Measurements from ENCODE around the gene BCAT1.
"Not testable (repeated sequence)": the region's sequence is repeated elsewhere in the genome, so short reads cannot be mapped to it uniquely, and the experiment has no call there.

Gene BCAT1

DNA sequence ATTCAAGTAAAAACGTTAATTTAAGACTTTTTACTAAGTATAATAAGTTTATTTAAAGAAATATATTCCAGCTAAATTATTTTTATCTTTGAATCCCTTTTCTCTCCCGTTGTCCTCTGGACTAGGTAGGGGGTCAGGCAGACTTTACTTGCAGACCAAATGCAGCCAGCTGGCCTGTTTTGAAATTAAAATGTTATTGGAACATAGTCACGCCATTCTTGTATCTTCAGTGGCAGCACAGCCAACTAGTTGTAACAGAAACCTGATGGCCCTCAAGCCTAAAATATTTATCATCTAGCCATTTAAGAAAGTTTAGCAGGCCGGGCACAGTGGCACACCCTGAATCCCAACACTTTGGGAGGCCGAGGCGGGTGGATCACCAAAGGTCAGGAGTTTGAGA is 52.7 kb downstream of the BCAT1 start:
- no peak for FAIRE-seq

DNA sequence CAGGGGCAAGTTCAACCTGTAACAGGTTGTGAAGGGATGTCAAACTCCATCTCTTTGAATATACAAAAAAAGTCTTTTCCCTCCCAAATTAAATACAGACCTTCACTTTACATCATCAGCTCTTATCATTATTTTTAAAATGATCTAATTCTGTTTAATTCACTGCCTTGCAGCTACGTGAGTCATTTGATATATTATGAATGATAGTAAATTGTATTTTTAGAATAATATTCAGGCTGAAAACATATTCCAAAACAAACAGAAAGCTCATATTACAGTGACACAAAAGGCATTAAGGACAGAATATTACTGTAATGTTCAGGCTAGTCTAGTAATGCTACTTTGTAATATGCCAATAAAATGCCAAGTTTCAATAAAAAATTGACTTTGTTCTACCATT is 53.3 kb downstream of the BCAT1 start:
- FAIRE-seq, result no peak

DNA sequence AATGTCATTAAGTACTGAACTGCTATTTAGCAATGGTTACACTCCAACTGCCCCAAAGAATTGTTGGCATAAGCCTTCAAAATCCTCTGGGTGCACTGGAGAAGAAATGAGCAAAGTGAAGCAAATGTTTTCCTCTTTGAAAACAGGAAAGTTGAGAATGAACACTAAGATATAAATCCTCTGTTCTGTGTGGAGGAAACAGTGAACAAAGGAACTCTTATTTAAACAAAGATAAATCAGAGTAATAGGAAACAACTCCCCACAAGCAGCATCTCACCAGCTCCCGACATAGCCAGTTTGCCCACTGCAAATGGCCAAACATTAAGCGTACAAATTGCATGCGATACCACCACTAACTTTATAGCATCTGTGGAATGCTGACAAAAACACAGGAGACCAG is 54.0 kb downstream of the BCAT1 start:
- no peak for FAIRE-seq

DNA sequence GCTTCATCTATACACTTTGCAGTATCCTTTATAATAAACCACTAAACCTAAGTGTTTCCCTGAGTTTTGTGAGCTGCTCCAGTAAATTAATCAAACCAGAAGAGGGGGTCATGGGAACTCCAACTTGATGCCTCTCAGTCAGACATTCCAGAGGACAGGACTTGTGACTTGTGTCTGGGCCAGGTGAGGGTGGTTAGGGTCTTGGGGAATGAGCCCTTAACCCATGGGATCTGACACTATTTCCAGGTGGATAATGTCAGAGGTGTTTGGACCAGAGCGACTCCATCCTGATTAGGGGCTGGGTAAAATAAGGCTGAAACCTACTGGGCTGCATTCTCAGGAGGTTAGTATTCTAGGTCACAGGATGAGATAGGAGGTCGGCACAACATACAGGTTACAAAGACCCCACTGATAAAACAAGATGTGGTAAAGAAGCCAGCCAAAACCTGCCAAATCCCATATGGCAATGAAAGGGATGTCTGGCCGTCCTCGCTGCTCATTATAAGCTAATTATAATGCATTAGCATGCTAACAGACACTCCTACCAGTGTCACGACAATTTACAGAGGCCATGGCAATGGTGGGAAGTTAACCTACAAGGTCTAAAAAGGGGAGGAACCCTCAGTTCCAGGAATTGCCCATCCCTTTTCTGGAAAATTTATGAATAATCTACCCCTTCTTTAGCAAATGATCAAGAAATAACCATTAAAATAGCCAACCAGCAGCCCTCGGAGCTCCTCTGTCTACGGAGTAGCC is 58.7 kb downstream of the BCAT1 start:
- FAIRE-seq, result no peak

DNA sequence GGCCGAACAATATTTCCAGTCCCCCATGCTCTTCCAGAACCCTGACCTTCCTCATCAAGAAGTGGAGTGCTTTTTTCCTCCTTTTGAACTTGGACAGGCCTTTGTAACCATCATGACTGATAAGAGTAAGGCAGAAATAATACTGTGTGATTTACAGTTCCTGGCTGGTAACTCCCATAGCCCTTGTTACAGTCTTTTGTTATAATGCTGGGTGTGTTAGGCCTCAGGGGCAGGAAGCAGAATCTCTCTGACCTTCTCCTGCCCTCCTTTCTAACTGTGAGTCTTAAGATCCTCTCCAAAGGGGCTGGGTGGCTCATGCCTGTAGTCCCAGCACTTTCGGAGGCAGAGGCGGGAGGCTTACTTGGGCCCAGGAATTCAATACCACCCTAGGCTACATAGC is 59.5 kb downstream of the BCAT1 start:
- FAIRE-seq, result no peak

DNA sequence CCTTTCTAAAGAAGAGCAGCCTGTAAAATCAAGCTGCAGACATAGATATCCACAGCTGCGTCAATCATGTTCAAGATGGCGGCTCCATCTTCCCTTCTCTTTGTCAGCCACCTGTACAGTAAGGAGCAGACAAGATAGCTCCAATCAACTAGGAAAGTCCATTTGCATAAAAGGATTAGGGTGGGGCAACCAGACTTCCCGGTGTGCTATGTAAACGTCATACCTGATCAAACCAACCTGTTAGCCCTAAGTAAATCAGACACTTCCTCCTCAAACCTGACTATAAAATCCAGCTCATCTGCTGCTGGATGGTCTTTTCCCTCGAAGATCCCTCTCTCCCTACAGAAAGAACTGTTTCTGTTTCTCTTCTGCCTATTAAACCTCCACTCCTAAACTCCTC is 60.1 kb downstream of the BCAT1 start:
- FAIRE-seq, result no peak

DNA sequence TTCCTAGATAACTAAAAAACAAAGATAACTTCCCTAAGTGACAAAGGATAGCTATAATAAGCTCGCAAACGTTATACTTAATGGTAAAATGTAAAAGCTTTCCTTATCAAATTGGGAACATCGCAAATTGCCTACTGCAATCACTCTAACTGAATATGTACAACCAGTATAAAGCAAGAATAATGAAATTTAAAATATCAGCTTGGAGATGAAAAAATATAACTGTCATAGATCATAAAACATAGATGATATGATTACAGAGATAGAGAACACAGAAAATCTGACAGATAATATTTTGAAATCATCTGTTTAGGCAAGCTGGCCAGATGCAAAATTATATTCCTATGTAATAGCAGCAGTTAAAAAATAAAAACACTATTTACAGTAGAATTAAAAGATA is 64.0 kb downstream of the BCAT1 start:
- no peak for FAIRE-seq

DNA sequence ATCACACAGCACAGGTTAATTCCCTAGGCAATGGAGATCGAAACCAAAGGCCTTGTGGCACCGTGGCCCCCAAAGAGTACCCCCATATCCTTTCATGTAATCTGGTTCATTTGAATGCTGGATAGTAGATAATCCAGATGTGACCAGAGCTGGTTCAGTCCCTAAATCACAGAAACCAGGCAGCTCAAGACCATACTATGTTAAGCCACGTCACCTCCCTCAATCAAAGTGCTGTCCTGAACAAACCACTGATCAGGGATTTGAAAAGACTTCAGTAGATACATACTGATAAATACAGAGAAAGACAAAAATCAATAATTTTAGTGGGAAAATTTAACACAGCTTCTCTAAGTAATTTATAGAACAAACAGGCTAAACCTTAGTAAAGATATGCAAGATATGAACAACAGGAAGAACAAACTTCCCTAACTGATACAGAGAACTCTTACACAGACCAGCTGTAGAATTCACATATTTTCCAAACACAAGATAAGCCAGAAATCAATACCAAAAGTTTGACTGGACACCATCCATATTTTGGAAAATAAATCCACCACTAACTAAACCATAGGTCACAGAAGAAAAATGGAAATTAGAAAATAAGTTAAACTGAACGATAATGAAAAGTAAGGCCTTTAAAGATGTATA is 67.1 kb downstream of the BCAT1 start:
- FAIRE-seq, result no peak

DNA sequence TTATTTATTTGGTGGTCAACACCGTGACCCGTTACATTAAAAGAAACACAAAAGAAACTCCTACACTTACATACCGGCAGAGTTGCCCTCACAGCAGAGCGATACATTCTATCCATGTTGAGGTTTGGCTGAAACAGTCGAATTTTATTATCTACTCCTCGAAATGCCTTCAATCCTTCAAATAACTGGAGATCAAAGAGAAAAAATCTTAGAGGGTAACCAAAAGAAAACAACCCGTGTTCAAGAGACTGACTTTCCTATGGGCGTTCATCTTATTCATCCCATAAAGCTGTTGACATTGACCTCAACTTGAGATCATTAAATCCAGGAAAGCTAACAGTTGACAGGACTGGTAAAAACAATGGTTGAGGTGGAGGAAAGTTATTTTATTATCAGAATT is 67.7 kb downstream of the BCAT1 start:
- no peak for FAIRE-seq

DNA sequence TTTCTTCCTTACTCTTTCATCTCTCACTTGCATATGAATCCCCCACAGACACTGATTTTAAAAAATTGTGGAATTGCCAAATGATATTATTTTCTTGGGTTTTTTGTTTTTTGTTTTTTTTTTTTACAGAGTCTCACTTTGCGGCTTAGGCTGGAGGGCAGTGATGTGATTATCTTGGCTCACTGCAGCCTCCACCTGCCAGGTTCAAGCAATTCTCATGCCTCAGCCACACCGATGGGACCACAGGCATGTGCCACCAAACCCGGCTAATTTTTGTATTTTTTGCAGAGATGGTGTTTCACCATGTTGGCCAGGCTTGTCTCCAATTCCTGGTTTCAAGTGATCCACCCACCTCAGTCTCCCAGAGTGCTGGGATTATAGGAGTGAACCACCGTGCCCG is 68.2 kb downstream of the BCAT1 start:
- FAIRE-seq, result no peak

DNA sequence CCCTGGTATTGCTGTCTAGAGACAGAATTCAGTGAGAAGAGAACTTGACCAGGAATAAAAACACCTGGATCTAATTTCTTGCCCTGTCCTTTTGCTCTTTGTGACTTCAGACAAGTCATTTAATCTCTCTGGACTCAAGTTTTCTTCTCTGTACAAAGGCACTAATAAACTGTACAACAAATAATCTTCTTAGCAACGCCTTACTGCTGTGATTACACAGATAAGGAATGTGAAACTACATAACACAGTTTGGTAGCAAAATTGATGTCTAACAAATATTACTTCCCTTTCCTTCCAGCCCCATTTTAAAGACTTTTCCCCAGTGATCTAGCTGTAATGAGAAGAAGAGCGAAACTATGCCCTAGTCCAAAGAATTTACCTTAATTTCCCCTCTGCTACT is 69.3 kb downstream of the BCAT1 start:
- no peak for FAIRE-seq

DNA sequence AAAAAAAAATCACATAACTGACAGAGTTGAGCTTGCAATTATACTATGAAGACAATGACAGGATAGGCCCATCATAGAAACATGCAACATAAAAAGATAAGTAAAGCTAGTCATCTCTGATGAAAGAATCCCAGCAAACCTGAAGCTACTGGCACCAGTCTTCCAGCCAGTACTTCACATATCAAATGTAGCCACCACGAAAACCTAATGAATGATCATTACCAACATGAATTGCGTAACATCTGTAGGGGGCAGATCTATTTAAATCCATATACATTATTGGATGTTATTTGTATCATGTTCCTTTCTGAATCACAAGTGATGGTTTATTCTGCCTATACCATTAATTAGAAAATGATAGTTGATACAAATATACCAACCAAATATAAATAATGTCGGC is 73.9 kb downstream of the BCAT1 start:
- FAIRE-seq, result no peak

DNA sequence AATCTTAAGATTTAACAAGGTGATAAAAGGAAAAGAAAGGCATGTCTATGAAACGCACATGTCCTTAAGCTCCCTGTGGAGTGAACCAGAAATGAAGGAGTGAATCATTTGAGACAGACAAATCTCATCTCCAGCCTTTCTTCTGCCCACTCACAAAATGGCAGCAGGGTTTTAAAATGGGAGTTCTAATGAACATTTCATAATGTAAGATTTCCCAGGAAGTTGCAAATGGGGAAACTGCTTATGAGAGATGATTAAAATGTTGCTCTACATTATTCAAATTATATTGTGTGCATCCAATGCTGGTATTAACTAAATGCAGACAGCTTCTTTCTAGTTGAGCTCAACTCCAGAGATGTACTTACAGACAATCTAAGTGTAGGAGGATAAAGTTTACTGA is 76.7 kb downstream of the BCAT1 start:
- no peak for FAIRE-seq

DNA sequence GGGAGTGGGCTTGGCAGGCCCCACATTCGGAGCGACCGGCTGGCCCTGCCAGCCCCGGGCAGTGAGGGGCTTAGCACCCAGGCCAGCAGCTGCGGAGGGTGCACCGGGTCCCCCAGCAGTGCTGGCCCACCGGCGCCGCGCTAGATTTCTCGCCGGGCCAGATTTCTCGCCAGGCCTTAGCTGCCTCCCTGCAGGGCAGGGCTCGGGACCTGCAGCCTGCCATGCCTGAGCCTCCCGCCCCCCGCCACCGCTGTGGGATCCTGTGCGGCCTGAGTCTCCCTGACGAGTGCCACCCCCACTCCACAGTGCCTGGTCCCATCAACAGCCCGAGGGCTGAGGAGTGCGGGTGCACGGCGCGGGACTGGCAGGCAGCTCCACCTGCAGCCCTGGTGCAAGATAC is 82.8 kb downstream of the BCAT1 start:
- FAIRE-seq, result not testable (repeated sequence)

DNA sequence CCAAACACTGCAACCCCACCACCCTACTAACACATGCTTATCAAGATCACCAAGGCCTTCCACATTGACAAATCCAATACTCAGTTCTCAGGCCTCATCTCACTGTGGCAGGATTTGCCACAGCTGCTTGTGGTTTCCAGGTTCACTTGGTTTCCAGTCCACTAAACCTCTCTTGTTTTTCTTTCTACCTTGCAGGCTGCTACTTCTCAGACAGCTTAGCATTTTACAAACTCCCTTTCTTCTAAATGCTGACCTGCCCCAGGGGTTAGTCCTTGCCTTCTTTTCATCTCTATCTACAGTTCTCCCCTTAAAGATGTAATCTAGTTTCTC is 84.1 kb downstream of the BCAT1 start:
- no peak for FAIRE-seq

DNA sequence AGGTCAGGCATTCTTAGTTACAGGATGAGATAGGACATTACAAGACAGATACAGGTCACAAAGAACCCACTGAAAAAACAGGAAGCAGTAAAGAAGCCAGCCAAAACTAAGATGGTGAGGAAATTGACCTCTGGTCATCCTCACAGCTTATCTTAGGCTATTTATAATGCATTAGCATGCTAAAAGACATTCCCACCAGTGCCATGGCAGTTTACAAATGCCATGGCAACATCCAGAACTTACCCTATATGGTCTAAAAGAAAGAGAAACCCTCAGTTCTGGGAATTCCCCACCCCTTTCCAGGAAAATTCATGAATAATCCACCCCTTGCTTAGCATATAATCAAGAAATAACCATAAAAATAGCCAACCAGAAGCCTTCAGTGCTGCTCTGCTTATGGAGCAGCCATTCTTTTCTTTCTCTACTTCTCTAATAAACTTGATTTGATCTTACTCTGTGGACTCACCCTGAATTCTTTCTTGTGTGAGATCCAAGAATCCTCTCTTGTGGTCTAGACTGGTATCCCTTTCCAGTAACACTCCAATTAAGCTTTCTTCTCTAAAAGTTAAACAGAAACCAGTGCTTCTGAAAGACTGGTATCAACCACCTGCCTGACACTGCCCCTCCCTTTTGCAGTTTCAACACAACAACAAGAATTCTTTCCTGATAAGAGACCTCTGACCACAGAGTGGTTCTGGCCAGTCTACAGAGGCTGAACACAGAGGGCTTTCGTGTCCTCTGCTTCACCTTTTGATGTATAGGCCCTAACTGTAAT is 86.9 kb downstream of the BCAT1 start:
- FAIRE-seq, result no peak

DNA sequence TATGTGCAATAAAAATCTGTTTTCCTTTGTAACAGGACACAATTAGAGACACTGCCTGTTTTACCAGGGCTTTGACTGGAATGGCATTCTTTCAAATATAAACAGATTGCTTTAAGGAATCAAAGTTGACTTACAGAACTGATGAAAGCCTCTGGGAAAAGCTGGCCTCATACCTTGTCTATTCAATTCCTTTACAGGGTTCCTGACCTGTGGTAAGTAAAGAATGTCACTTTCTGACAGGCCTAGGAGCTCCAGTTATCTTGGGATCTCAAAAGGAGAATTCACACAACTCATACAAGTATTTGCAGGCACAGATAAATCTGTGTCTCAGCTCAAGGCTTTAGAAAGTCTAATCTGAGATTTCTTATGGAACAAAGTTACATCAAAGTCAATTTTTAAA is 88.4 kb downstream of the BCAT1 start:
- FAIRE-seq, result no peak

DNA sequence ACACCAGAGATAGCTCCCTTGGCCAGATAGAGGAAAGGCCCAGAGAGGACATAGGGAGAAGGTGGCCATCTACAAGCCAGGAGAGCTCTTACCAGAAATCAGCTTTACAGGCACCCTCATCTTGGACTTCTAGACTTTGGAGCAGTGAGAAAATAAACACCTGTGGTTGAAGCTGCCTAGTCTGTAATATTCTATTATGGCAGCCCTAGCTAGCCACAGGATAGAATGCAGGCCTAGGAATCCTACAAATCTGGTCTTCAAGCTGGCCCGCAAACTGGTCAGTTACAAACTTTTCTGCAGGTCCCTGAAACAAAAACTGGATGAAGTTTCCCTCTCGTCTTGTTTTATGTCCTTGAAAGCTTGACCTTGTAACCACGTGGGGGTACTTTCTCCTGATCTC is 92.4 kb downstream of the BCAT1 start:
- no peak for FAIRE-seq

DNA sequence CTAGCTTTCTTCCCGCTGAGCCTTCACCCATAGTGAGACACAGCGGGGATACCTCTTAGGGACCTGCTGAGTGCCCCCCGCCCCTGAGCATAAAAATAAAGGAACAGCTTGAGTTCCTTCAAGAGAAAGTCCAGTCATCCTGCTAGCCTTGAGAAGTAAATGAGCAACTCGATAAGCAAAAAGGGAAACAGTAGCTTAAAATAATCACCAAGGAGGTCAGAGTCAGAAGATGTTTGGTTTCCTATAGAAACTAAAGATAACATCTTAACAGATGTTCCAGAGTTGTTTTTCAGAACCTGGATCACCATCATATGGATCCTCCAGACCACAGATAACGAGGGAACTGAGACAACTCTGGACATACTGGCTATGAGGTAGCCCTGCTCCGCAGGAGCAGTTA is 94.0 kb downstream of the BCAT1 start:
- no peak for FAIRE-seq

DNA sequence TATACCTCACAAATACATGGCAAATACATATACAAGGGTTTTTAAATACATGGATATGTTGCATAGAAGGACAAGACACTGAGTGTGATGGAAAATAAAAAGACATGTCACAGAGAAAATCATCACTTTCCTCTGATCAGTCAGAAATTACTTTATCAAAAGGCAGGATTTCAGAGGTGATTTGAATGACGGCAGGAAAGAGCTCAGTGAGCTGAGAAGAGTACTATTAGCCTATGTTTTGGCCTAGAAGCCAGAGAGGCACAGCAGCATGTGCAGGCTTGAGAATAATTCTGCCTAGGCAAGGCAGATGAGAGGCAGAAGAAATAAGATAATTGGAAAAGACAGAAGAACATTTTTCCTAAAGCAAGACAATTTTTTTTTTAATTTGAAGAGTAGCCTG is 94.9 kb downstream of the BCAT1 start:
- no peak for FAIRE-seq

DNA sequence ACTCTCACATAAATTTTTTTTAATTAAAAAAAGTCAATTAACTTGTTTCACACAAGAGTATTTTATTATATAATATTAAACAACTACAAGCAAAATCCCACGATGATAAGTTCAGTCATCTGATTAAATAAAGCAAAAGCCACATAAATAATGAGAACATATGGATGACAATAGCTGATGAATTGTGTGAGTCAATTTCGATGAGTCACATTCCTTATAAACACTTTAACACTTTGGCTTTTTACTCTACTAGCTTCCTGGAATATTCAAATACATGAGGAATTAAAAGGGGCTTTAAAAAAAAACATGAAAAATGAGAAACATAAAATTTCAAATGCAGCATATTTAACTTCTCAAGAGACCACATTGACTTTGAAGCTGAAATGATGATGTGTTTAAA is 95.3 kb downstream of the BCAT1 start:
- no peak for FAIRE-seq

DNA sequence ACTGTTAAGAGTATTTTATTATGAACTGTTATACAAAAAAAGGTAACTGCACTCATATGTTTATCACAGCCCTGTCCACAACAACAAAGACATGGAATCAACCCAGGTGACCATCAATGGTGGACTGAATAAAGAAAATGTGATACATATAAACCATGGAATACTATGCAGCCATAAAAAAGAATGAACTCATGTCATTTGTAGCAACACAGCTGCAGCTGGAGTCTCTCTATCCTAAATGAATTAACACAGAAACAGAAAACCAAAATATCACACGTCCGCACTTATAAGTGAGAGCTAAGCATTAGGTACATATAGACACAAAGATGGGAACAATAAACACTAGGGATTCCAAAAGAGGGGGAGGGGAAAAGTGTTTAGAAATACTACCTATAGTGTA is 95.8 kb downstream of the BCAT1 start:
- no peak for FAIRE-seq

DNA sequence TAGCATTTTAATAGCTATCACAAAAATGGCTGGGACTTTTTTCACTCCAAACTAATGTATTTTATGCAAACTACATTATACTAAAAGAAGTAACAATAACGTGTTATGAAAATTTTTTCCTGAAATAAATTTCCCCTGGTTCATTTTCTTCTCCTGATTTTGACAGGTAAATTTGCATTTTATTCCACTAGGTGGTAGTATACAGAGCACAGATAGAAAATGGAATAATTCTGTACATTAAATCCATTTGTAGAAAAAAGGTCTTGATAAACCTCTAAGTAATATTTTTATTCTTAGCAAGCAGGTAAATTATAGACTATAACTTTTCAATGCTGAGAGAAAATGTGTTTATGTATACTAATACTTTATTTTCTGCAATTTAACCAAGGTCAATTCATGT is 96.5 kb downstream of the BCAT1 start:
- no peak for FAIRE-seq

DNA sequence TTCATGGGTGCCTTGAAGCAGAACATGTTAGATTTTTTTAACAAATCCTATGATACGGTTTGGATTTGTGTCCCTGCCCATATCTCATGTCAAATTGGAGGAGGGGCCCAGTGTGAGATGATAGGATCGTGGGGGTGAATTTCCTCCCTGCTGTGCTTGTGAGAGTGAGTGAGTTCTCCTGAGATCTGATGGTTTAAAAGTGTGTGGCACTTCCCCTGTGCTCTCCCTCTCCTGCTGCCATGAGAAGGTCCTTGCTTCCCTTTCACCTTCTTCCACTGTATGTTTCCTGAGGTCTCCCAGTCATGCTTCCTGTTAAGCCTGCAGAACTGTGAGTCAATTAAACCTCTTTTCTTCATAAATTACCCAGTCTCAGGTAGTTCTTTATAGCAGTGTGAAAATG is 97.0 kb downstream of the BCAT1 start:
- not testable (repeated sequence) for FAIRE-seq

Measured in TTC549 (cell line).